ENCODE results near the gene TRMT1.

GRCh38 chr19:13092158-13092543, 24.4 kb downstream of the TRMT1 start:
- no peak for TF ChIP-seq CTCF (IDR thresholded peaks at IDR 0.05; ENCODE audit: low read length)
- no peak for TF ChIP-seq EZH2 (IDR thresholded peaks at IDR 0.05; ENCODE audit: borderline replicate concordance, low read length)
